Fibroblast of skin of left biceps (primary cell): ENCODE measurements around the gene SRPRA.
A peak's percentile ranks its signal among the peaks of the same experiment; 100 is the strongest.

Source experiments
- DNase-seq, 2 experiments: peaks; one replicate each; pipeline ENCODE4 v3.0.0-alpha.2; 2013; ENCODE audit warnings: low read depth in 2 of 2

Gene SRPRA

DNA sequence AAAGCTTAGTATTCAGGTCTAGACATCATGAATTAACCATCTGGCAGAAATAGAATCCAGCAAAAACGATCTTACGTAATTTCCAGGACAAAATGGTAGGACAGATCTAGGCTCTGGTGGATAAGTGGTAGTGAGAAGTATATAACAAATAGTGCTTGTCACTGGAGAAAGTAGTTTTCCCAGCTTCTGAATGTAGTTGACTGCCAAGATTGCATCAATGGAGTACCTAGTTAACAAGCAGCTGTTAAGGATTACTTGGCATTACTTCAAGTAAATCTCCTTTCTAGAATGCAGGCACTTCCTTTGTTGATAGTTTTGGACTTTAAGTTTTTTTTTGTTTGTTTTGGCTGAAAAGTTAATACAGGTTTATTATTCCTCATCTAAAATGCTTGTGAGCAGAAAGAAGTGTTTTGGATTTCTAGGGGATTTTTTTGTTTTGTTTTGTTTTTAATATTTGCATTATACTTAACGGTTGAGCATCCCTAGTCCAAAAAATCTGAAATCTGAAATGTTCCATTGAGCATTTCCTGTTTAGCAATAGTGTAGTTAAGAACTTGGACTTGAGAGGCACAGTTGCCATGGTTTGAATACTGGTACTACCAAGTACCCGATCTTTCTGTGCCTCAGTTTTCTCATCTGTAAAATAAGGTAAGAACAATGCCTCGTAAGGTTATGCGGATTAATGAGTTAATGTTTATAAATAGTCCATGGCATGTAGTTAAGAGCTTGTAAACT is 36.8 kb downstream of the SRPRA start:
- DNase-seq, result no peak

GRCh38 chr11:126229858-126230540 is 38.7 kb downstream of the SRPRA start:
- peak; percentile 33 to 36 for DNase-seq

DNA sequence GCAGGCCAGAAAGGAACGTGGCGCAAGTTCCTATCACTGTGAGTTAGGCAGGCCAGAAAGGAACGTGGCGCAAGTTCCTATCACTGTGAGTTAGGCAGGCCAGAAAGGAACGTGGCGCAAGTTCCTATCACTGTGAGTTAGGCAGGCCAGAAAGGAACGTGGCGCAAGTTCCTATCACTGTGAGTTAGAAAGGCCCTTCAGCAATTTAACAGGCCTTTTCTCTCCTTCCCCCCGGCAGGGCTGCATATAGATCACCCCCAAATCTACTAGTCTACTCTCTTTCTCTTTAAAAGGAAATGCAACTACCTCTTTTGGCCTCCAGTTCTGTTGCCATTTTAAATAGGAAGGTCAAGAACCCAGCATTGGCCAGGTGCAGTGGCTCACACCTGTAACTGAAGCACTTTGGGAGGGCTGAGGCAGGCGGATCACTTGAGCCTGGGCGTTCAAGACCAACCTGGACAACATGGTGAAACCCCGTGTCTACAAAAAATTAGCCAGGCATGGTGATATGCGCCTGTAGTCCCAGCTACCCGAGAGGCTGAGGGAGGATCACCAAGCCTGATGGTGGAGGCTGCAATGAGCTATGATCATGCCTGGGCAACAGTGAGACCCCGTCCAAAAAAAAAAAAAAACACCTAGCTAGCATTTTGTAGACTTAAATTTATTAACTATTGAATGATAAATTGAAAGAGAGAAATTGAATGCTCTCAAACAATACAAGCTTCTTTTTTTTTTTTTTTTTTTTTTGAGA is 42.2 kb downstream of the SRPRA start:
- no peak for DNase-seq

DNA sequence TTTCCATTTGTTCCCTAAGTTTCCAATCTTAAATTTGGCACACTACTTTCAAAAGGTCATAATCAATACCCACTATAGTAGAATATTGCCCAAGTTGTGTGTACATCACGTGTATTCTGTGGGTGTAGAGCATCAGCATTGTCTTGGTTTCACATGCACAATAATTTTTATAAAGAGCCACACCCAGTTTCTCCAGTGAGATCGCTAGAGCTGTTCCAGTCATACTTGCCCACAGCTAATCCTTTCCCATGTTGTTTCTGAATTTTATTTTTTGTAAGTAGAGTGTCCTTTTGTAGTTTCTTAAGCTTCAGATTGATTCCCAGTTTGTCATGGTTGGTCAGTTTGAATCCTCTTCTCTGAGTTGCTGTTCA is 43.4 kb downstream of the SRPRA start:
- no peak for DNase-seq

DNA sequence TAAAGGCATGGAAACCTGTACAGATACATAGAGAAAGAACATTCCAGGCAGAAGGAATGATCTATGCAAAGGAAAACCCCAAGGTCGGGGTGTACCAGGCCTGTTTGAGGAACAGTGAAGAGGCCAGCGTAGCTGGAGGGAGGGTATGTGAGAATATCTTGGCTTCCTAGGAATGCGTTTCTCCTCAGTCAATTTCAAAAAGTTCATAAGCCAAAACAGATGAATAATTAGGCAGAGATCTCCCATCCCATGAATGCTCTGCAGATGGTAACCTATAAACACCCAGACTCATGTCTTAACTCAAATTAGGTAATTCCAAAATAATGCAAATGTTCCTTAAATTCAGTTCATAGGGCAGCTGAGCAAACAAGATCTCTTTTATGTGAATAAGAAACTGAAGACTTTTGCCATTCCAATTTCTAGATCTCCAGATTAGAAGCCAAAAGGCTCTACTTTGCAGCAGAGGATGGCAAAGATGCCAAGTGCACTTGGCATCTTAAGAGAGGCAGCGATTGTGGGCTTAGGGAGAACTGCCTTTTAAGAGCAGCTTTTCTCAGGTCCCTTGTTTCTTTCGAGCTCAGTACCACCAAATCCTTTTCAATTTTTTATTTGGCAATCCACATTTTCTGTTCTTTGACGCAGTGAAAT is 43.9 kb downstream of the SRPRA start:
- DNase-seq, result no peak

DNA sequence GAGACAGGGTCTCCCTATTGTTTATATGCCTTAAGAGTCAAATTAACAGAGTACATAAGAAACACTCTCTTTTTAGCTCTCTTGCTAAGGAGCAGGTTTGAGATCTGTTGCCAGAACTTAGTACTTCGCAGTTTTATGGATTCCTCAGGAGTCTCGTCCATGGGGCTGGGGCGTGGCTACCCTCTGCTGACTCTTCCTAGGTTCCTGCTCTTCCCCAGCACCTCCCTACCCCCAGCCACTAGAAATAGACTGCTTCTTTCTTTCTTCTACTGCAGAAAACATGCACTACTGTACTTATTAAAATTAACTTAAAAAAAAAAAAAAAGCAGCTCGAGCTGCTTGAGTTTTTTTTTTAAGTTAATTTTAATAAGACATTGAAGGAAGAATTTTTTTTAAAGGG is 49.1 kb downstream of the SRPRA start:
- DNase-seq, result no peak

GRCh38 chr11:126217491-126217890 is 51.2 kb downstream of the SRPRA start:
- DNase-seq, result no peak

DNA sequence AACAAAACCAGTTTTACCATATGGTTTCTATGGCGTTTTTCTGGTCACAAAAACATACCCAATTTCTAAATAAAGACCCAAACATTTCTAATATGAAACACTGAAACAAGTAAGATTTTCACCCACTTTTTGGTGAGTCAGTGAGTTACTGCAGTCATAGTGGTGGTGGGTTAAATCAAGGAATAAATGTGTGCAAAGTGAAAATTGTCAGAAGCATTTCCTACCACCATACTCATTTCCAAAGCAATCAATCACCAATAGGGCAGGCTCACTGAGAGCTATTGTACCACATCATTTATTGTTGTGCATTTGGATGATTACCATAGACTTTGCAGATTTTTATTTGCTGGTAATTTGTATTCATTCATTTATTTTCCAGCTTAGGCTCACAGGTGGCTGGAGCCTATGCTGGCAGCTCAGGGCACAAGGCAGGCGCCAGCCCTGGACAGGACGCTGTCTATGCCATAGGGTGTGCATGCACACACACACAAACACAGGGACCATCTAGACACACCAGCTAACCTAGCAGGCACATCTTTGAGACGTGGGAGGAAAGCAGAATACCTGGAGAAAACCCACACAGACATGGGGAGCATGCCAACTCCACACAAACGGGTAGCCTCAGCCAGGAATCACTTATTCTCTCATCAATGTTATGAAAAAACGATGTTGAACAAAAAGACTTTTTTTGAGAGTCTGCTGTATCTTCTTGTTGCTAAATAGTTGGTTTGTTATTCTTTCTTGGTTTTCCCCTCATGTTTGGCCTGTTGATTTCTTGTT is 52.0 kb downstream of the SRPRA start:
- DNase-seq, result no peak

- no peak for DNase-seq
Observed at GRCh38 chr11:126214841-126215240, 53.9 kb downstream of the SRPRA start.

DNA sequence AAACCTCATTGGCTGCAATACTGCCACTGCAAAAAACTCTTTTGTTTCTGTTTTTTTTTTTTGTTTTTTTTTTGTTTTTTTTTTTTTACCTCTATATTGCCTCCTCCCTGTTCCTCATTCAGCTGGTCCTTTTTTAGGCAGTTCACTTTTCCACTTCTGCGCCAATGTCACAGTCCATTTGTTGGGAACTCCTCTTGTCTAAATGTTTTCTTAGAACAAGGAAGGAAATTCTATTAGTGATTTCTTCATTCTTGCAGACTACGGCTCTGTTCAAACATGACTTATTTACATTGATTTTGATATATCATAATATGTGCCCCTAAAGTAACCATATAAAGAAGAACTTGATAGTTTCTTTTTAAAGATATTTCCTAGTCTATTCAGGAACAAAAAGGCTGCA is 54.3 kb downstream of the SRPRA start:
- DNase-seq, result no peak
